HG02981 (cell line): Measurements from ENCODE around the gene FMC1.

Experiments
- ATAC-seq: cut with Tn5 transposase; IDR thresholded peaks from one replicate; pipeline ENCODE4 v1.9.1; 2021; ENCODE audit warnings: mild to moderate bottlenecking, moderate library complexity; ENCODE audit not compliant: unreplicated experiment

Gene FMC1

GRCh38 chr7:139370943-139371313 is 29.8 kb downstream of the FMC1 start:
- no peak for ATAC-seq

GRCh38 chr7:139374246-139374645 is 33.1 kb downstream of the FMC1 start:
- no peak for ATAC-seq

GRCh38 chr7:139382439-139382838 is 41.3 kb downstream of the FMC1 start:
- no peak for ATAC-seq

GRCh38 chr7:139384611-139385010 is 43.5 kb downstream of the FMC1 start:
- ATAC-seq, result no peak

- ATAC-seq, result no peak
These were observed 46.5 kb downstream of the FMC1 start for GRCh38 chr7:139387594-139387993.

- no peak for ATAC-seq
These were observed 48.0 kb downstream of the FMC1 start for GRCh38 chr7:139389091-139389490.

- no peak for ATAC-seq
These were observed 48.6 kb downstream of the FMC1 start for GRCh38 chr7:139389774-139390173.

GRCh38 chr7:139393621-139394211 is 52.6 kb downstream of the FMC1 start:
- ATAC-seq, result no peak

- no peak for ATAC-seq
These were observed 53.4 kb downstream of the FMC1 start for GRCh38 chr7:139394540-139394939.
